Progenitor cell of endocrine pancreas (in vitro differentiated cells): ENCODE measurements around the gene TIMP3. TPM values are rescaled to one million over a fixed set of nuclear protein-coding genes. Genes with fewer than 3 reads are reported as not detected.

Experiments used
- DNase-seq: peaks from one replicate; pipeline ENCODE4 v3.0.0; 2021; ENCODE audit warnings: low spot score; ENCODE audit not compliant: unreplicated experiment
- H3K27ac Mint-ChIP-seq: 2 replicates; pipeline ENCODE4 v1.8.0; 2021; ENCODE audit warnings: mild to moderate bottlenecking, moderate library complexity, mixed read lengths
- H3K27me3 Mint-ChIP-seq: 2 replicates; pipeline ENCODE4 v1.8.0; 2021; ENCODE audit warnings: mixed read lengths
- H3K36me3 Mint-ChIP-seq: 2 replicates; pipeline ENCODE4 v1.8.0; 2022; ENCODE audit warnings: mixed read lengths; ENCODE audit not compliant: insufficient read depth
- H3K4me1 Mint-ChIP-seq: 2 replicates; pipeline ENCODE4 v1.8.0; 2021; ENCODE audit warnings: low read depth, mixed read lengths
- H3K4me3 Mint-ChIP-seq: 2 replicates; pipeline ENCODE4 v1.8.0; 2021; ENCODE audit warnings: low read depth, mild to moderate bottlenecking, moderate library complexity, mixed read lengths
- H3K9me3 Mint-ChIP-seq: 2 replicates; pipeline ENCODE4 v1.8.0; 2021; ENCODE audit warnings: low read depth, mixed read lengths
- CTCF ChIP-seq: fragments of 200-600 bp; sonication (generic); IDR thresholded peaks from one replicate; pipeline ENCODE4 v1.5.0; 2021; ENCODE audit warnings: antibody characterized with exemption, mild to moderate bottlenecking; ENCODE audit not compliant: unreplicated experiment
- total RNA-seq: library from RNA; stranded (reverse); gene quantifications from 2 replicates; pipeline ENCODE4 v1.2.1, GENCODE V29; 2021

Gene TIMP3
- total RNA-seq, 1 donor from 2014 or later, result 2.4 TPM

- no peak overlapping the region for H3K4me3 Mint-ChIP-seq
Observed at GRCh38 chr22:32859743-32860142, 58.2 kb downstream of the TIMP3 start.

GRCh38 chr22:32861330-32861729 is 59.8 kb downstream of the TIMP3 start:
- no peaks in the 10 kb centered on the region for H3K36me3 Mint-ChIP-seq
- no peaks in the 10 kb centered on the region for H3K9me3 Mint-ChIP-seq
- no peak overlapping the region for H3K27ac Mint-ChIP-seq
- no peak overlapping the region for H3K4me3 Mint-ChIP-seq
- no peak for DNase-seq
- H3K27me3 Mint-ChIP-seq, result no peaks in the 10 kb centered on the region
- H3K4me1 Mint-ChIP-seq, result no peaks in the 10 kb centered on the region
- TF ChIP-seq CTCF, result no peak

More at GRCh38 chr22:32859743-32860142, 58.2 kb downstream of the TIMP3 start:
- H3K4me1 Mint-ChIP-seq, result no peaks in the 10 kb centered on the region
- no peaks in the 10 kb centered on the region for H3K27me3 Mint-ChIP-seq
- H3K9me3 Mint-ChIP-seq, result no peaks in the 10 kb centered on the region
- no peaks in the 10 kb centered on the region for H3K36me3 Mint-ChIP-seq
- no peak for TF ChIP-seq CTCF
- H3K27ac Mint-ChIP-seq, result no peak overlapping the region
- DNase-seq, result no peak

GRCh38 chr22:32862083-32862482 is 60.6 kb downstream of the TIMP3 start:
- Mint-ChIP-seq H3K27me3 (no peaks in the 10 kb centered on the region), H3K4me3 (no peak overlapping the region), H3K27ac (no peak overlapping the region), H3K9me3 (no peaks in the 10 kb centered on the region), H3K36me3 (no peaks in the 10 kb centered on the region), H3K4me1 (no peaks in the 10 kb centered on the region)
- no peak for DNase-seq
- TF ChIP-seq CTCF, result no peak

- Mint-ChIP-seq H3K4me1 (no peaks in the 10 kb centered on the region), H3K36me3 (no peaks in the 10 kb centered on the region), H3K9me3 (no peaks in the 10 kb centered on the region), H3K27me3 (no peaks in the 10 kb centered on the region), H3K27ac (peak overlapping the region; percentile 21), H3K4me3 (no peak overlapping the region)
- TF ChIP-seq CTCF, result no peak
- no peak for DNase-seq
Observed at GRCh38 chr22:32862936-32863661, 61.6 kb downstream of the TIMP3 start.

GRCh38 chr22:32864041-32864440 is 62.5 kb downstream of the TIMP3 start:
- TF ChIP-seq CTCF, result no peak
- H3K27me3 Mint-ChIP-seq, result no peaks in the 10 kb centered on the region
- DNase-seq, result no peak

More at GRCh38 chr22:32864041-32864440, 62.5 kb downstream of the TIMP3 start:
- Mint-ChIP-seq H3K27ac (no peak overlapping the region), H3K4me1 (no peaks in the 10 kb centered on the region), H3K9me3 (no peaks in the 10 kb centered on the region), H3K4me3 (no peak overlapping the region), H3K36me3 (no peaks in the 10 kb centered on the region)
